ENCODE results near the gene SLC16A14.

DNA sequence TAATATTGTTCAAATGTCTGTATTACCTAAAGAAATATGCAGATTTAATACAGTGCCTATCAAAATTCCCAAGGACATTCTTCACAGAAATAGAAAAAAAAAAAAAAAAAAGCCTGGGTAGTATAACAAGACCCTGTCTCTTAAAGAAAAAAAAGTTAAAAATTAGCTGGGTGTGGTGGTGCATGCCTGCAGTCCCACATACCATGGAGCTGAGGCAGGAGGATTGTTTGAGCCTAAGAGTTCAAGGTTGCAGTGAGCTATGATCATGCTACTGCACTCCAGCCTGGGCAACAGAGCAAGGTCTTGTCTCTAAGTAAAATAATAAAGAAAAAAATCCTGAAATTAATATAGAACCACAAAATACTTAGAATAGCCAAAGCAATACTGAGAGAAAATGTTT lies 51.9 kb downstream of the SLC16A14 start:
- no peak for TF ChIP-seq RARB (CRISPR knock-in tag; IDR thresholded peaks at IDR 0.05)
- no peak for TF ChIP-seq SNAI2 (CRISPR knock-in tag; IDR thresholded peaks at IDR 0.05)
- TF ChIP-seq, protein P1, sequence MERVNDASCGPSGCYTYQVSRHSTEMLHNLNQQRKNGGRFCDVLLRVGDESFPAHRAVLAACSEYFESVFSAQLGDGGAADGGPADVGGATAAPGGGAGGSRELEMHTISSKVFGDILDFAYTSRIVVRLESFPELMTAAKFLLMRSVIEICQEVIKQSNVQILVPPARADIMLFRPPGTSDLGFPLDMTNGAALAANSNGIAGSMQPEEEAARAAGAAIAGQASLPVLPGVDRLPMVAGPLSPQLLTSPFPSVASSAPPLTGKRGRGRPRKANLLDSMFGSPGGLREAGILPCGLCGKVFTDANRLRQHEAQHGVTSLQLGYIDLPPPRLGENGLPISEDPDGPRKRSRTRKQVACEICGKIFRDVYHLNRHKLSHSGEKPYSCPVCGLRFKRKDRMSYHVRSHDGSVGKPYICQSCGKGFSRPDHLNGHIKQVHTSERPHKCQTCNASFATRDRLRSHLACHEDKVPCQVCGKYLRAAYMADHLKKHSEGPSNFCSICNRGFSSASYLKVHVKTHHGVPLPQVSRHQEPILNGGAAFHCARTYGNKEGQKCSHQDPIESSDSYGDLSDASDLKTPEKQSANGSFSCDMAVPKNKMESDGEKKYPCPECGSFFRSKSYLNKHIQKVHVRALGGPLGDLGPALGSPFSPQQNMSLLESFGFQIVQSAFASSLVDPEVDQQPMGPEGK (CRISPR knock-in tag; IDR thresholded peaks at IDR 0.05; ENCODE audit: borderline replicate concordance) = no peak
- no peak for TF ChIP-seq PPARA (CRISPR knock-in tag; IDR thresholded peaks at IDR 0.05; ENCODE audit: borderline replicate concordance)
- TF ChIP-seq ZFP3 (CRISPR knock-in tag; IDR thresholded peaks at IDR 0.05) = no peak
- TF ChIP-seq ZNF565 (CRISPR knock-in tag; conservative IDR thresholded peaks at IDR 0.05; ENCODE audit: low read depth) = no peak
- no peak for TF ChIP-seq ZFP30 (CRISPR knock-in tag; IDR thresholded peaks at IDR 0.05)
- no peak for TF ChIP-seq CREB5 (CRISPR knock-in tag; IDR thresholded peaks at IDR 0.05; ENCODE audit: low read depth)
